Measurements from ENCODE around the gene OR14J1. TPM values are rescaled to one million over a fixed set of nuclear protein-coding genes. Genes with fewer than 3 reads are reported as not detected.

OR14J1 gene
- total and polyA plus RNA-seq, 2 of the 13 experiments (the other 11 are each of a cell fraction or from before 2014, with no cell fraction given), result 0.17 TPM; not detected in 1

GRCh38 chr6:29325777-29326176, 24.3 kb downstream of the OR14J1 start:
- Histone ChIP-seq H2AFZ (ENCODE audit: low read length) (no peak overlapping the region), H3K79me2 (ENCODE audit: insufficient read depth, low read length) (no peaks in the 10 kb centered on the region), H3K36me3 (replicated peaks in 1 of 2; ENCODE audit: control insufficient read depth in 1 of 2, insufficient read depth in 2 of 2, low read length in 2 of 2) (no peaks in the 10 kb centered on the region), H3K27me3 (ENCODE audit: control insufficient read depth in 1 of 2, insufficient read depth in 2 of 2, low read length in 2 of 2) (no peaks in the 10 kb centered on the region), H3K4me1 (ENCODE audit: insufficient read depth, low read length) (no peaks in the 10 kb centered on the region), H3K4me2 (ENCODE audit: low read depth, low read length) (no peak overlapping the region), H3K4me3 (replicated peaks in 1 of 3; ENCODE audit: insufficient read depth in 1 of 3, low read depth in 2 of 3, low read length in 3 of 3) (no peak overlapping the region), H4K20me1 (ENCODE audit: insufficient read depth, low read length) (no peaks in the 10 kb centered on the region), H3K9ac (ENCODE audit: insufficient read depth, low read depth, low read length) (no peak overlapping the region), H3K27ac (ENCODE audit: extremely low read length, insufficient read depth, low read length) (no peak overlapping the region), H3K9me3 (ENCODE audit: low read length) (no peaks in the 10 kb centered on the region)
- TF ChIP-seq IKZF5 (CRISPR knock-in tag; IDR thresholded peaks at IDR 0.05) (no peak), HOXD1 (CRISPR knock-in tag; IDR thresholded peaks at IDR 0.05) (no peak), ZNF772 (CRISPR knock-in tag; IDR thresholded peaks at IDR 0.05) (no peak), ZNF512B (CRISPR knock-in tag; IDR thresholded peaks at IDR 0.05; ENCODE audit: borderline replicate concordance) (no peak), ZSCAN20 (CRISPR knock-in tag; IDR thresholded peaks at IDR 0.05; ENCODE audit: borderline replicate concordance) (no peak), RFX1 (IDR thresholded peaks at IDR 0.05) (no peak), SP5 (CRISPR knock-in tag; IDR thresholded peaks at IDR 0.05; ENCODE audit: borderline replicate concordance, low read depth) (no peak), NKX3-1 (CRISPR knock-in tag; IDR thresholded peaks at IDR 0.05) (no peak), ZNF513 (CRISPR knock-in tag; conservative IDR thresholded peaks at IDR 0.05) (no peak), ZNF350 (CRISPR knock-in tag; IDR thresholded peaks at IDR 0.05; ENCODE audit: borderline replicate concordance, low read depth) (no peak), CEBPZ (IDR thresholded peaks at IDR 0.05; ENCODE audit: low read length) (no peak), BRCA1 (CRISPR knock-in tag; IDR thresholded peaks at IDR 0.05) (no peak), ZNF713 (CRISPR knock-in tag; IDR thresholded peaks at IDR 0.05) (no peak)
- WGBS (ENCODE audit: low lambda C conversion rate), result 34% methylated on average over 4 of the region's 4 CpGs
- ATAC-seq, result no peak
- no peak for FAIRE-seq
- no peak for DNase-seq (ENCODE audit: low spot score)
- ChIA-PET POLR2A (no interaction called here), CTCF (ENCODE audit: low intra/inter-chr PET ratio, low total read pairs) (no interaction called here)
- intact Hi-C loops (cut with micrococcal nuclease; ENCODE audit: unreplicated experiment), result no loop called here
- no TSS peak for BruUV-seq (replicated peaks)
- in situ Hi-C loops (cut with HindIII; ENCODE audit: extremely low pct_ligation_motif_present, low pct_unique_long_range_greater_than_20kb), result no loop called here
